SK-N-SH (cell line): Measurements from ENCODE around the gene LANCL2. TPM values are rescaled to one million over a fixed set of nuclear protein-coding genes. Genes with fewer than 3 reads are reported as not detected.

ENCODE experiments used
- polyA plus RNA-seq, 3 experiments: library from polyadenylated mRNA; depleted of rRNA; stranded (reverse); fragments of >200 nt; gene quantifications; 2 replicates each; pipeline ENCODE4 v1.2.3, GENCODE V29; 2012

The LANCL2 gene
- polyA plus RNA-seq, 1 of the 3 experiments (the other 2 are of a cell fraction) = 36.7 TPM

Other genes with a start within 250 kb of the LANCL2 start
- 69.5 and 79.3 TPM in 2 replicates for gene VOPP1, start 207.2 kb downstream of the LANCL2 start, polyA plus RNA-seq (2012; rRNA removed)